ENCODE data around the gene UBE2G1.
"Not testable (repeated sequence)": the region's sequence is repeated elsewhere in the genome, so short reads cannot be mapped to it uniquely, and the experiment has no call there.

Gene UBE2G1

GRCh38 chr17:4369557-4370230 is 3.2 kb upstream of the UBE2G1 start:
- DNase-seq (ENCODE audit: insufficient read length) (no peak), FAIRE-seq (no peak)
- no peak for TF ChIP-seq POLR2AphosphoS5 (IDR thresholded peaks at IDR 0.05; ENCODE audit: low read depth, low read length)
- no peak for TF ChIP-seq TAF1 (IDR thresholded peaks at IDR 0.05; ENCODE audit: borderline replicate concordance, low read depth, low read length)
- TF ChIP-seq POLR2A (IDR thresholded peaks at IDR 0.05; ENCODE audit: low read depth, low read length), result no peak

DNA sequence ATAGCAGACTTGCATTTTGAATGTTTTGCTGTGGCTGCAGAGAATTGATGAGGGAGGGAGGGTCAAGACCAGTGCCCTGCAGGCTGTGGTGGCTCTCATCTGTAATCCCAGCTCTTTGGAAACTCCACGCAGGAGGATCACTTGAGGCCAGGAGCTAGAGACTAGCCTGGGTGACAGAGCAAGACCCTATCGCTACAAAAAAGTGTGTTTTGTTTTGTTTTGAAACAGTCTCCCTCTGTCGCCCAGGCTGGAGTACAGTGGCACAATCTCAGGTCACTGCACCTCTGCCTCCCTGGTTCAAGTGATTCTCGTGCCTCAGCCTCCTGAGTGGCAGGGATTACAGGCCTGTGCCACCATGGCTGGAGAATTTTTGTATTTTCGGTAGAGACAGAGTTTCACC is 1.9 kb upstream of the UBE2G1 start:
- TF ChIP-seq POLR2AphosphoS5 (IDR thresholded peaks at IDR 0.05; ENCODE audit: low read depth, low read length) (no peak), POLR2A (IDR thresholded peaks at IDR 0.05; ENCODE audit: low read depth, low read length) (no peak), TAF1 (IDR thresholded peaks at IDR 0.05; ENCODE audit: borderline replicate concordance, low read depth, low read length) (no peak)
- FAIRE-seq, result peak; percentile 74
- DNase-seq (ENCODE audit: insufficient read length), result no peak

DNA sequence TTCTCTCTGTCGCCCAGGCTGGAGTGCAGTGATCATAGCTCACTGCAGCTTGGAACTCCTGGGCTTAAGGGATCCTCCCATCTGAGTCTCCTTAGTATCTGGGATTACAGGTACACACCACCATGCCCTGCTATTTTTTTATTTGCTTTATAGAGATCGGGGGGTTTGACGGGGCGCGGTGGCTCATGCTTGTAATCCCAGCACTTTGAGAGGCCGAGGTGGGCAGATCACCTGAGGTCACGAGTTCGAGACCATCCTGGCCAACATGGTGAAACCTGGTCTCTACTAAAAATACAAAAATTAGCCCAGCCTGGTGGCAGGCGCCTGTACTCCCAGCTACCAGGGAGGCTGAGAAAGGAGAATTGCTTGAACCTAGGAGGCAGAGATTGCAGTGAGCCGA is 702 bp upstream of the UBE2G1 start:
- not testable (repeated sequence) for FAIRE-seq; DNase-seq (ENCODE audit: insufficient read length)

DNA sequence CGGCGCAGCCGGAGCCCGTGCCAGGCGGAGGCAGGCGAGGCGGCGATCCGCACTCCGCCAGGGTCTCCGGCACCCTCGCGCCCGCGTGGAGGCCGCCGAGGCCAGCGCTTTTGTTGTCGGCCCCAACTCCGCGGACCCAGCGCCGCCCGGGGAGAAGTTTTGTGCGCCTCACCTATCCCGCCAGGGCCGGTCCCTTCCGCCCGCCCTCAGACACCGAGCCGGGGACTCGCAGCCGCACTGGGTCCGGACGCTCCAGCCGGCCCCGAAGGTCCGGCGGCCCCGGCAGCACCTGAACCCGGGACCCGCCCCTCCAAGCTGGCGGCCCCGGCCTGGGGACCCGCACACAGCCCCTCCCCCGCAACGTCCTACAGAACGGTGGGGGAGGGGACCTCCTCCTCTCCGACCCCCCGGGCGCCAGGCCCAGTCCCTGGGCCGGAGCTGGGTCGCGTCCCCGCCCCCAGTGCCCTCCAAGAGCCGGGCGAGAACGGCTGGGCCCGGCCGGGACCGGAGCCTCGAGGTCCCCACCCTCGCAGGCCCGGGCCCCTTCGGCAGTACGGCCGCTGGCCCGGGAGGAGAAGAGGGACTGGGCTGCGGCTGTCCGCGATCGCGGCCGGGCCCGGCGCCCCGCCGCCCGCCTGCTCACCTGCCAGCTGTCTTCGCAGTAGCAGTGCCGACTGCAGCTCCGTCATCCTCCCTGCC is 698 bp downstream of the UBE2G1 start:
- no peak for DNase-seq (ENCODE audit: insufficient read length)
- TF ChIP-seq POLR2A (IDR thresholded peaks at IDR 0.05; ENCODE audit: low read depth, low read length) (no peak), POLR2AphosphoS5 (IDR thresholded peaks at IDR 0.05; ENCODE audit: low read depth, low read length) (no peak), TAF1 (IDR thresholded peaks at IDR 0.05; ENCODE audit: borderline replicate concordance, low read depth, low read length) (no peak)
- no peak for FAIRE-seq

DNA sequence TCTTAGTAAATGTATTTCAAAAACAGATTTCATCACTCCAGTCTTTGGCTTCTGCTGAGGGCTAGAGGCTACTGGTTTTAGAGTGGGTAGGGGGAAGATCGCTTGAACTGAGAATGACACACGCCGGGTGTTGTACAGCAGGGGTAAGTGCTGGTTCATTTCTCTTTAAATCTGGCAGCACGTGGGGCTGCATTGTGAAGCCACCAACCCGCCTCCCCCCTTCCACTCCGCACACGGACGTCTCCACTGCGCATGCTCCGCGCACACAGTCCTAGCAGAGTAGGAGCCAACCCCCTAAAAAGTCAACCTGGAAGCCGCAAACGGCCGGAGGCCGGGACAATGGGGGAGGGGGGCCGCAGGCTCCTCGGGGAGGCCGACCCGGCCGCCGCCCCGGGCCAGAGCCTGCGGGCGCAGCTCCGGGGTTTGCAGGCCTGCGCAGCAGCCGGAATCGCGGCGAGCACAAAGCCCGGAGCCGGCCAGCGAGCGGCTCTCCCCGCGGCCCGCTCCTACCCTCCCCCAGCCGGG is 1.3 kb downstream of the UBE2G1 start:
- peak; percentile 87 for DNase-seq (ENCODE audit: insufficient read length)
- FAIRE-seq, result peak; percentile 94
- TF ChIP-seq POLR2A (IDR thresholded peaks at IDR 0.05; ENCODE audit: low read depth, low read length) (peak; percentile 56; the same call in 1 of the 2 replicates), TAF1 (IDR thresholded peaks at IDR 0.05; ENCODE audit: borderline replicate concordance, low read depth, low read length) (0 out of 2 replicates have a peak, but pooled peaks have one; percentile 45), POLR2AphosphoS5 (IDR thresholded peaks at IDR 0.05; ENCODE audit: low read depth, low read length) (no peak)

- TF ChIP-seq POLR2AphosphoS5 (IDR thresholded peaks at IDR 0.05; ENCODE audit: low read depth, low read length), result no peak
- no peak for TF ChIP-seq POLR2A (IDR thresholded peaks at IDR 0.05; ENCODE audit: low read depth, low read length)
- TF ChIP-seq TAF1 (IDR thresholded peaks at IDR 0.05; ENCODE audit: borderline replicate concordance, low read depth, low read length), result no peak
- FAIRE-seq (no peak), DNase-seq (ENCODE audit: insufficient read length) (no peak)
Observed at GRCh38 chr17:4364622-4365041, 1.8 kb downstream of the UBE2G1 start.

DNA sequence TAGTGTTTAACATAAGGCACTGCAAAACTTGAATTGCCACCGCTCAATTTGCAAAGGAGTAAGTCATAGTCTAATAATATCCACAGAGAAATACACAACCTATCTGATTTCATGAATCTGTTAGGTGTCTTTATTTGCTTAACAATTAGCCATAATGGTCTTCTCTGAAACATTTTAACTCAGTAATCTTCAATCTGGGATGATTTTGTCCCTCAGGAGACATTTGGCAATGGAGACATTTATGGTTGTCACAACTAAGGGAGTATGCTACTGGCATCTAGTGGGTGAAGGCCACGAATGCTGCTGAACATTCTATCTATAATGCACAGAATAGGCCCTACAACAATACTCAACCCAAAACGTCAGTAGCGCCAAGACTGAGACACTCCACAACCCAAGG is 4.3 kb downstream of the UBE2G1 start:
- DNase-seq (ENCODE audit: insufficient read length) (no peak), FAIRE-seq (no peak)

DNA sequence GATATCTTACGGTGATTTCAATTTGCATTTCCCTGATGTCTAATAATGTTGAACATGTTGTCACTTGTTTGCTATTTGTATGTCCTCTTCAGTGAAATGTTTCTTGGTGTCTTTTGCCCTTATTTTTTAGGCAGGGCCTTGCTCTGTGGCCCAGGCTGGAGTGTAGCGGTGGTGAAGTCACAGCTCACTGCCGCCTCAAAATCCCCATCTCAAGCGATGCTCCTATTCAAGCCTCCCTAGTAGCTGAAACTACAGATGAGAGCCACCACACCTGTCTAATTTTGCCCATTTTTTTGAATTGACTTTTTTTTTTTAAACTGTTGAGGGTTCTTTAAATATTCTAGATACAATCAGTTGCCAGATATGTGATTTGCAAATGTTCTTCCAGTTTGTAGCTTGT is 8.3 kb downstream of the UBE2G1 start:
- TF ChIP-seq POLR2AphosphoS5 (IDR thresholded peaks at IDR 0.05; ENCODE audit: low read depth, low read length) (no peak), POLR2A (IDR thresholded peaks at IDR 0.05; ENCODE audit: low read depth, low read length) (no peak), TAF1 (IDR thresholded peaks at IDR 0.05; ENCODE audit: borderline replicate concordance, low read depth, low read length) (no peak)
- FAIRE-seq (peak; percentile 82), DNase-seq (ENCODE audit: insufficient read length) (no peak)

More for the DNA sequence above, 4.3 kb downstream of the UBE2G1 start:
- TF ChIP-seq POLR2A (IDR thresholded peaks at IDR 0.05; ENCODE audit: low read depth, low read length) (no peak), TAF1 (IDR thresholded peaks at IDR 0.05; ENCODE audit: borderline replicate concordance, low read depth, low read length) (no peak), POLR2AphosphoS5 (IDR thresholded peaks at IDR 0.05; ENCODE audit: low read depth, low read length) (no peak)

- FAIRE-seq, result peak; percentile 38
- no peak for TF ChIP-seq POLR2AphosphoS5 (IDR thresholded peaks at IDR 0.05; ENCODE audit: low read depth, low read length)
- no peak for DNase-seq (ENCODE audit: insufficient read length)
Observed at GRCh38 chr17:4357671-4358070, 8.8 kb downstream of the UBE2G1 start.

GRCh38 chr17:4357030-4357628 is 9.3 kb downstream of the UBE2G1 start:
- FAIRE-seq, result no peak
- no peak for TF ChIP-seq POLR2A (IDR thresholded peaks at IDR 0.05; ENCODE audit: low read depth, low read length)
- no peak for TF ChIP-seq POLR2AphosphoS5 (IDR thresholded peaks at IDR 0.05; ENCODE audit: low read depth, low read length)
- no peak for TF ChIP-seq TAF1 (IDR thresholded peaks at IDR 0.05; ENCODE audit: borderline replicate concordance, low read depth, low read length)

GRCh38 chr17:4354862-4355514 is 11.5 kb downstream of the UBE2G1 start:
- TF ChIP-seq POLR2AphosphoS5 (IDR thresholded peaks at IDR 0.05; ENCODE audit: low read depth, low read length) (no peak), TAF1 (IDR thresholded peaks at IDR 0.05; ENCODE audit: borderline replicate concordance, low read depth, low read length) (no peak), POLR2A (IDR thresholded peaks at IDR 0.05; ENCODE audit: low read depth, low read length) (no peak)
- DNase-seq (ENCODE audit: insufficient read length) (no peak), FAIRE-seq (no peak)

More at GRCh38 chr17:4357030-4357628, 9.3 kb downstream of the UBE2G1 start:
- DNase-seq (ENCODE audit: insufficient read length), result no peak

All from GM12892 (cell line).